PFSK-1 (cell line): ENCODE data around the gene NECAB3.

Experiments
- FOXP2 ChIP-seq: optimal IDR thresholded peaks from 2 replicates; pipeline ENCODE3; 2011; ENCODE audit warnings: borderline replicate concordance, control low read depth, inconsistent platforms; ENCODE audit not compliant: insufficient read depth; ENCODE audit errors: extremely low read length, extremely low read depth
- POLR2AphosphoS5 ChIP-seq: IDR thresholded peaks from 2 replicates; pipeline ENCODE4 v1.6.1; 2012; ENCODE audit warnings: low read depth, mild to moderate bottlenecking, control low read depth, low read length, moderate library complexity
- SIN3A ChIP-seq: IDR thresholded peaks from 2 replicates; pipeline ENCODE4 v1.6.1; 2012; ENCODE audit warnings: mild to moderate bottlenecking, low read length, moderate library complexity, borderline replicate concordance; ENCODE audit not compliant: insufficient read depth
- TAF1 ChIP-seq: IDR thresholded peaks from 2 replicates; pipeline ENCODE4 v1.6.1; 2012; ENCODE audit warnings: low read length, control low read depth, borderline replicate concordance; ENCODE audit not compliant: insufficient read depth
- TF ChIP-seq, protein P1 (sequence below), 2 experiments: IDR thresholded peaks; 2 replicates each; pipeline versions ENCODE4 v1.6.1 to v1.8.0; 2011 to 2012; ENCODE audit warnings: low read depth in 2 of 2, low read length in 2 of 2, control low read depth in 1 of 2, inconsistent platforms in 1 of 2, mild to moderate bottlenecking in 1 of 2, moderate library complexity in 1 of 2; ENCODE audit not compliant: insufficient read depth in 1 of 2

The NECAB3 gene

DNA sequence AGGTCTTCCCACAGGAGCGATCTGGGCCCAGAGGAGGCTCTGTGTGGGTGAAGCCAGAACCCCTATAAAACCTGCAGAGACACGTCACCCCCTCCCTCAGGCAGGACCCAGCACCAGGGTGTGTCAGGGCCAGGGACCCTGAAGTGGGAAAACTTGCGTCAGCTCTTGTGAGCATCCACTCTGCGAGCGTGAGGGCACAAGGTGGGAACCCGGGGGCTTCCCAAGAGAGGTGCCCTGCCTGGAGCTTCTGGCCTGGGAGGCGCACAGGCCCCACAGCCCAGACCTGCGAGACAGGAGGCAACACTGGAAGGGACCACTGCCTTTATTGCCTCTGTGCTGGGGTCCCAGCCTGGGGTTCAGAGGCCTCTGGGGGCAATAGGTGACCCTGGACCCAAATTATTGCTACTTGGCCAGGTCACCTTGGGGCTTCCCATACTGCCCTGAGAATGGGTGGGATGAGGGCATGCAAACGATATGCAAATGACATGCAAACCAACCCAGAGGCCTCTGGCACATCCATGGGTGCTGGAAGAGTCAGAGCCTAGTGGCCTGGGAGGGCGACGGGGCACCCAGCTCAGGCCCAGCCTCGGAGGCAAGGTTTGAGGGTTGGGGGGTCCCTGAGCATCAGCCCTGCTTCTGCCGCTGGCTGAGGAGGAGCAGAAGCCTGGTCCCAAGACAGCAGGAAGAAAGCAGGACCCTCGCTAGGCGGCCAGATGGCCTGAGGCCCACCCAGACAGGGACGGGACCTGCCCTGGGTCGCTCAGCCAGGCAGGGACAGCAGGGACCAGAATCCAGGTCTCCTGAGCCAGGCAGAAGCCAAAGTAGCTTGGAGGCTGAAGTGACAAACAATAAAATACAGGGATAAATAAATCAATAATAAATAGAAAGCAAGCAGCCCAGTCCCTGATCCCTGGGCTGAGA lies 17.2 kb downstream of the NECAB3 start:
- TF ChIP-seq, protein P1, sequence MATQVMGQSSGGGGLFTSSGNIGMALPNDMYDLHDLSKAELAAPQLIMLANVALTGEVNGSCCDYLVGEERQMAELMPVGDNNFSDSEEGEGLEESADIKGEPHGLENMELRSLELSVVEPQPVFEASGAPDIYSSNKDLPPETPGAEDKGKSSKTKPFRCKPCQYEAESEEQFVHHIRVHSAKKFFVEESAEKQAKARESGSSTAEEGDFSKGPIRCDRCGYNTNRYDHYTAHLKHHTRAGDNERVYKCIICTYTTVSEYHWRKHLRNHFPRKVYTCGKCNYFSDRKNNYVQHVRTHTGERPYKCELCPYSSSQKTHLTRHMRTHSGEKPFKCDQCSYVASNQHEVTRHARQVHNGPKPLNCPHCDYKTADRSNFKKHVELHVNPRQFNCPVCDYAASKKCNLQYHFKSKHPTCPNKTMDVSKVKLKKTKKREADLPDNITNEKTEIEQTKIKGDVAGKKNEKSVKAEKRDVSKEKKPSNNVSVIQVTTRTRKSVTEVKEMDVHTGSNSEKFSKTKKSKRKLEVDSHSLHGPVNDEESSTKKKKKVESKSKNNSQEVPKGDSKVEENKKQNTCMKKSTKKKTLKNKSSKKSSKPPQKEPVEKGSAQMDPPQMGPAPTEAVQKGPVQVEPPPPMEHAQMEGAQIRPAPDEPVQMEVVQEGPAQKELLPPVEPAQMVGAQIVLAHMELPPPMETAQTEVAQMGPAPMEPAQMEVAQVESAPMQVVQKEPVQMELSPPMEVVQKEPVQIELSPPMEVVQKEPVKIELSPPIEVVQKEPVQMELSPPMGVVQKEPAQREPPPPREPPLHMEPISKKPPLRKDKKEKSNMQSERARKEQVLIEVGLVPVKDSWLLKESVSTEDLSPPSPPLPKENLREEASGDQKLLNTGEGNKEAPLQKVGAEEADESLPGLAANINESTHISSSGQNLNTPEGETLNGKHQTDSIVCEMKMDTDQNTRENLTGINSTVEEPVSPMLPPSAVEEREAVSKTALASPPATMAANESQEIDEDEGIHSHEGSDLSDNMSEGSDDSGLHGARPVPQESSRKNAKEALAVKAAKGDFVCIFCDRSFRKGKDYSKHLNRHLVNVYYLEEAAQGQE (IDR thresholded peaks at IDR 0.05; ENCODE audit: insufficient read depth in 1 of 2, low read depth in 2 of 2, low read length in 2 of 2), result no peak
- TF ChIP-seq FOXP2, result no peak
- no peak for TF ChIP-seq POLR2AphosphoS5
- TF ChIP-seq SIN3A, result no peak
- no peak for TF ChIP-seq TAF1

DNA sequence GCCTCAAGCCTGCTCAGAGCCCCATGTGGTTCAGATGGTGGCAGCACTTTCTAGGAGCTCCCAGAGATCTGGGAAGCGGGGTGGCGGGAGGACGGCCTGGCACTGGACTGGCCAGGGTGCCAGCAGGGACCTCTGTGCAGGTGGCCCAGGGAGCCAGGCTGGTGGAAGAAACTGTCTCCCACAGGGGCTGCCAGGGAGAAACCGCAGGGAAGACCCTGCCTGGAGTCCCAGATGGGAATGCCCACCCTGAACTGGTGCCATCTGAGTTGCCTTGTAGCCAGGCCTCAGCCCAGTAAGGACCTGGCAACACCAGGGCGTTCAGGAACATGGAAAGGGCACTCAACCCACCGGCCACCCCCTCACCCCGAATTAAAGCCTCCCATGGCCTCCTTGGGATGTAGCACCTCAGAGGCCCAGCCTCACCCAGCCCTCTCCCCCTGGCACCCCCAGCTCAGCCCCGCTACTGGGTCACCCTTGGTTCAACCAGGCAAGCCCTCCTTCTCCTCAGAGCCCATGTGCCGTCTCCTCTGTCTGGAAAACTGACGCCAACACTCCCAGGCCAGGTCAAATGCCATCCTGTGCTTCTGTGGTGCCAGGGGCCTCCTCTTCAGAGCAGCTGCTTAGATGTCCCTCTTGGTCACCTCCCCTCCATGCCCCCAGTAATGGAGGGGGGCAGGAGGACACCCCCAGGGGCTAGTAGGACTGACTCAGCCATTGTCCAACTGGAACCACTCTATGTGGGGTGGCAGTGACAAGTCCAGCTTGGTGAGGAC lies 18.0 kb downstream of the NECAB3 start:
- TF ChIP-seq TAF1 (no peak), SIN3A (no peak), POLR2AphosphoS5 (no peak), FOXP2 (no peak)
- TF ChIP-seq, protein P1 (IDR thresholded peaks at IDR 0.05; ENCODE audit: insufficient read depth in 1 of 2, low read depth in 2 of 2, low read length in 2 of 2), result no peak

DNA sequence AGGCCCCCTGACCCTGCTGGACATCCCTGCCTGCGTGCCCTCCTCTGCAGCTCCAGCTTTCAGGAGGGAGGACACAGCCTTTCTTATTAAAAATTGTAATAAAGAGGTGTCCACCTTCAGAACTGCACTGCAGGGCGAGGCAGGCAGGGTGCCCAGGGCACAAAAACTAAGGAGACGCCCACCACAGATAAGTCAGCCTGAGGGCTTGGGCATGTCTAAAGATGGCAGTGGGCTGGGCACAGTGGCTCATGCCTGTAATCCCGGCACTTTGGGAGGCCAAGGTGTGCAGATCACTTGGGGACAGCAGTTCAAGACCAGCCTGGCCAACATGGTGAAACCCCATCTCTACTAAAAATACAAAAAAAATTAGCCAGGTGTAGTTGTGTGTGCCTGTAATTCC lies 19.1 kb downstream of the NECAB3 start:
- TF ChIP-seq FOXP2 (no peak), TAF1 (no peak), POLR2AphosphoS5 (no peak), SIN3A (no peak)
- TF ChIP-seq, protein P1 (IDR thresholded peaks at IDR 0.05; ENCODE audit: insufficient read depth in 1 of 2, low read depth in 2 of 2, low read length in 2 of 2), result no peak

DNA sequence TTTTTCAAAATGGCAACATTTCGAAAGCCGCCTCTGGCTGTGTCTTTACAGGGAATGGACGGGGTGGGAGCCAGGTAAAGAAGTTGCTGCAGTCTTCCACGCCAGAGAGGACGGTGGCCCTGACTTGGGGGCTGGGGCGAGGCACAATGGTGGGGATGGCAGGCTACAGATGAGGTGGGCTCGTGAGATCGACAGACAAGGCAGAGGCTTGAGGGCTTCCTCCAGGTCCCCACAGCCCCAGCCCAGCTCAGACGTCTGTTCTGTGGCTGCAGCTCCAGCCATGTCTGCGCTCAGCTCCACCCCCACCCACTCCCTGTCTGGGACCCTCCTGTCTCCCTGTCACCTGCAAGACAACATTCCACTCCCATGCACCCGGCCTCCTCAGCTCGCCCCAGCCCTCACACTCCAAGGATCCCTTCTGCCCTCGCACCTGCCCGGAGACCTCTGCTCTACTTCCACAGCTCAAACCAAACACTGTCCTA lies 19.5 kb downstream of the NECAB3 start:
- no peak for TF ChIP-seq SIN3A
- no peak for TF ChIP-seq FOXP2
- TF ChIP-seq, protein P1 (IDR thresholded peaks at IDR 0.05; ENCODE audit: insufficient read depth in 1 of 2, low read depth in 2 of 2, low read length in 2 of 2), result no peak
- TF ChIP-seq TAF1, result no peak
- TF ChIP-seq POLR2AphosphoS5, result no peak
